ENCODE data around the gene PAX5.

DNA sequence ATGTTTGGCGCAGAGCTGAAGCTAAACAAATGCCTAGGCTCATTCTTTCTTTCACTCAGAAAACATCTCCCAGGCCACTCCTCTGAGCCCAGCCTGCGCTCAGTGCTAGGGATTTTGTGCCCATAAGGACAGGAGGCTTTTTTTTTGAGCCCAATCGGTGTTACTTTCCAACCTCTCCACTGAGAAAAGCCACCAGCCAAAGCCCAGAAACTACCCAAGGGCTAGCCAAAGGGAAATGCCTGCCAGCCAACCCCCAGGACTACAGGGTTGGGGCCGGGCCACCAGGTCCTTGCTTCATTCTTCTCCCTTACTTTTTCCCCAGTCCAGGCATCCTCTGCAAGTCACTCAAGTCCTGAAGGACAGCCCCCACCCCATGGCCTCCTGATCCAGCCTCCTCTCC is 134.7 kb downstream of the PAX5 start:
- TF ChIP-seq, protein P1, sequence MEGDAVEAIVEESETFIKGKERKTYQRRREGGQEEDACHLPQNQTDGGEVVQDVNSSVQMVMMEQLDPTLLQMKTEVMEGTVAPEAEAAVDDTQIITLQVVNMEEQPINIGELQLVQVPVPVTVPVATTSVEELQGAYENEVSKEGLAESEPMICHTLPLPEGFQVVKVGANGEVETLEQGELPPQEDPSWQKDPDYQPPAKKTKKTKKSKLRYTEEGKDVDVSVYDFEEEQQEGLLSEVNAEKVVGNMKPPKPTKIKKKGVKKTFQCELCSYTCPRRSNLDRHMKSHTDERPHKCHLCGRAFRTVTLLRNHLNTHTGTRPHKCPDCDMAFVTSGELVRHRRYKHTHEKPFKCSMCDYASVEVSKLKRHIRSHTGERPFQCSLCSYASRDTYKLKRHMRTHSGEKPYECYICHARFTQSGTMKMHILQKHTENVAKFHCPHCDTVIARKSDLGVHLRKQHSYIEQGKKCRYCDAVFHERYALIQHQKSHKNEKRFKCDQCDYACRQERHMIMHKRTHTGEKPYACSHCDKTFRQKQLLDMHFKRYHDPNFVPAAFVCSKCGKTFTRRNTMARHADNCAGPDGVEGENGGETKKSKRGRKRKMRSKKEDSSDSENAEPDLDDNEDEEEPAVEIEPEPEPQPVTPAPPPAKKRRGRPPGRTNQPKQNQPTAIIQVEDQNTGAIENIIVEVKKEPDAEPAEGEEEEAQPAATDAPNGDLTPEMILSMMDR (IDR thresholded peaks at IDR 0.05), result no peak
- TF ChIP-seq POLR2A (IDR thresholded peaks at IDR 0.05), result no peak
